ENCODE measurements around the gene NT5DC3.
A peak's percentile ranks its signal among the peaks of the same experiment; 100 is the strongest.

Gene NT5DC3

DNA sequence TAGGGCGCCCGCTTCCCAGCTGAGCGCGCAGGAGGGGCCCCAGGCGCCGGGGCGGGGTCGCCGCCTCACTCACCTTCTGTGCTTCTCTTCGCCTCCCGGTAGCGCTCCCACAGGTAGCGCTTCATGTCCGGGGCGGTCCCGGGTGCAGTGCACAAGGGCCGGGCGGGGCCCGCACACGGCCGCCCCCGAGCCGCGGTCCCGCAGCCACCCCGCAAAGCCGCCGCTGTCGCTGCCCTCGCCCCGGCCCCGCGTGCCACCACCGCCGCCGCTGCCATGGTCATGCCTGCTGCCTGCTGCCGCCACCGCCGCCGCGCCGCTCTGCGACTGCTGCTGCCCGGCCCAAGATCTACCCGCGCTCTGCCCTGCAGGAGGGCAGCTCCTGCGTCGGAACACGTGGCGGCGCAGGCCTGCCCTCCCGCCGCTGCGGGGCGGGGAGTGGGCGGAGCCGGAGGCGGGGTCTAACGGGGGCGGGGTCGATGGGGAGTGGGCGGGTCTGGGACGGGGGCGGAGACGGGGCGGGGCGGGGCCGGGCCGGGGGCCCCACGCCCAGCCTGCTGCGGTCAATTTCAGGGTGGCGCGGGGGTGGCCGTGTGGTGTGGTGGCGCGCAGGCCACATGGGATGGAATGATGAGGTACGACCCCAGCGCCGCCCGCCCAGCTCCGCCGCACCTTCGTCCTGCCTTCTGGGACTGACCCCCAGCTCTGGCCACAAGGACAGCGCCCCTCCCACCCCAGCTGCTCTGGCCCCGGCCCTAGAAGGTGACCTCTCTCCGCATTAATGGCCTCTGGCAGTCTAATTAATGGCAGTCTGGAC lies at the start of gene NT5DC3:
Gene NT5DC3, minus strand, starts transcription at position 359 of the 814 bp plus-strand sequence. Its CDS starts 78 bp downstream, at position 281.
- peak; percentile 78 for DNase-seq (ENCODE audit: low read depth)

GRCh38 chr12:103887738-103888137 lies 46.7 kb upstream of the NT5DC3 start:
- DNase-seq (ENCODE audit: low read depth), result no peak

GRCh38 chr12:103886195-103886797 lies 45.3 kb upstream of the NT5DC3 start:
- DNase-seq (ENCODE audit: low read depth), result no peak

DNA sequence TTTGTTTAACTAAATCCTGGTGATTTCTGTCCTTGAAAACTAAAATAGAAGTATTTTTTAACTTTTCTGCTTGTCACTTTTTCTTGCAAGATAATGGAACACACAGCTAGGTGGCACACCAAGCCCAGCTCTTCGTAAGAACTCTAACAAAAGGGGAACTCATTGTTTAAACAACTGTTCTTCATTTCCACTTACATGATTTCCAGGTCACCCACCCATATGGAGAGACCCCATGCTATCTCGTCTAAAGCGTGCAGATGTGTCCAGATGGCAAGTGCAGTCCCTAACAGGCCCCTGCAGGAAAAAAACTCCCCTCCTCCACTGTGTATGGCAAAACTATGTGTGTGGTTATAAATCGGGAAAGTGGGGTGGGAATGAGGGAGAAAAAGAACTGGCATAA lies 43.3 kb upstream of the NT5DC3 start:
- peak; percentile 10 for DNase-seq (ENCODE audit: low read depth)

DNA sequence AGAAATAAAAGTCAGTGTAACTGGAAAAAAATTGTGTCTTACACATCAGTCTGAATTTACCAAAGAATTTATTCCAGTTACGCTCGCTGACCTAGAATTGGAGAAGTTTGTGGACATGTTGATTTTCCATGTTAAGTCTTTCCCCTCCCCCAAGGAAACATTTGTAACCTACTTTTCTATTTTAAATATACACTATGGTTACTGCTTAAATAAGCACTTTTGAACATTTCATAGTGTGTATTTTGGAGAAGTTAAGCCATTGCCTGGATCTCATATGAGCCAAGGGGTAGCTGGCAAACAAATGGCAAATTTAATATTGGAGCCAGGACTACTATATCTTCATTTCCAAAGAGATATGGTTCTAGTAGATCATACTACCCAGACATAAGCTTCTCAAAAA lies 42.9 kb upstream of the NT5DC3 start:
- no peak for DNase-seq (ENCODE audit: low read depth)

DNA sequence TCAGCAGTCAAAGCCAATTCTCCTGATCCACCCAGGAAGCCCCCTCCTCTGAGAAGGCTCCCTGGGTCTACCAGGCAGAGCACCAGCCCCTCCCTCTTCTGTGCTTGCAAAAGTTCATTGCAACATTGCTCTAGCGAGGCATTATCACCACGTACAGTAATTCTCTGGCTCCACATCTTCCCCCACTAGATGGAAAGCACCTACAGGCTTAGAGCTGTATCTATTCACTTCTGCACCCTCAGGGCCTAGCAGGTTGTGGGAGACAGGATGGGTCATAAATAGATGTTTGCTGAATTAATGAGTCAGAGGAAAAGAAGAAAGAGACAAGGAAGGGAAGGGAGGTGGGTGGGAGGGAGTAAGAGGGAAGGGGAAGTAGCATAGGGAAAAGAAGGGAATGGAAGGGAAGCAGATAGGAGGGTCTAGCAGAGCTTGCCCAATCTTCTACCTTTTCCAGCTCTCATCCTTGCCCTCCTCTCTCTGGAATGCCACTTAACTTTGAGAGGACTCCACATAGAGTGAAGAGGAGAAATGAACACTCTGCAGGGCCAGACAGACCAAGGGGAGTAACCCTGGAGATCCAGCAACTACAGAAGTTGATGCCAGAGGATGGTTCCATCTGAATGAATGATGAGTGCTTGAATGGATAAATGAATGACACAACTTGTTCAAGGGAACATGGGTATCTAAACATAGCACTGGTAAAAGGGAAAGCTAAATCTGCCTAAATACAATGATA lies 42.0 kb upstream of the NT5DC3 start:
- DNase-seq (ENCODE audit: low read depth), result no peak

GRCh38 chr12:103881261-103881660 lies 40.2 kb upstream of the NT5DC3 start:
- no peak for DNase-seq (ENCODE audit: low read depth)

DNA sequence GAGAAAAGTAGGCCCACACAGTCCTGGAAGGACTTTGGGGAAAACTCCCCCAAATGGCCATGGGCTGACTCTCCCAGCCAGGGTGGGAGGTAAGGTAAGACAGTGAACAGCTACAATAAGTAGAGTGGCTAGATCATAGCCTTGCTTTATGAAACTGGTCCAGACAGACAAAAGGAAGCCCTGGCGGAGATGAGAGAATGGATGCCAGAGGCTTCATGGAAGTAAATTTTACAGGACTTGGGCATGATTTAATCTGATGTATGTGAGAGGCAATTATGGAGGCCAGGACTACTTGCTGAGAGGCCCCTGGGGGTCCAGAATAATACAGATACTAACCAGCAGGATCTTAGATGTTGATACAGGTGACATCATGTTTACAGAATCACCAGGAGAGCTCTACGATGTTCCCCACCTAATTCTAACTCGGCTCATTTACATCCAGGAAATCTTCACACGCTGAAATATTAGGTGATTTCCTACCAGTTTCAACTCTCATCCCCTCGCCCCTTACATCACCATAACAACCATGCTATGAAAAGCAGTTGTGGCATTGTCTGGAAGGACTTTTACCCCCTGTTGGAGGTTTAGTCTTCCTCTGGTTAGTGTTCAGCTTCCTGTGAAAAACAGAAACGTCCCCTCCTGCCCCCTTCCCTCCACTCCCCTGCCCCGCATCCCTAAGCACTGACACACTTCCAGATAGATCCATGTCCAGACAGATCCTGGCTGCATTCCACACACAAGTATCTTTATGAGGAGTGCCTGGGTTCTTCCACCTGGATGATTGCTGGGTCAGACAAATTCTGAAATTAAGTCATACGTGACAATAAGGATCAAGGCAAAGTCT lies 39.5 kb upstream of the NT5DC3 start:
- no peak for DNase-seq (ENCODE audit: low read depth)

GRCh38 chr12:103879878-103880277 lies 38.8 kb upstream of the NT5DC3 start:
- DNase-seq (ENCODE audit: low read depth), result no peak

DNA sequence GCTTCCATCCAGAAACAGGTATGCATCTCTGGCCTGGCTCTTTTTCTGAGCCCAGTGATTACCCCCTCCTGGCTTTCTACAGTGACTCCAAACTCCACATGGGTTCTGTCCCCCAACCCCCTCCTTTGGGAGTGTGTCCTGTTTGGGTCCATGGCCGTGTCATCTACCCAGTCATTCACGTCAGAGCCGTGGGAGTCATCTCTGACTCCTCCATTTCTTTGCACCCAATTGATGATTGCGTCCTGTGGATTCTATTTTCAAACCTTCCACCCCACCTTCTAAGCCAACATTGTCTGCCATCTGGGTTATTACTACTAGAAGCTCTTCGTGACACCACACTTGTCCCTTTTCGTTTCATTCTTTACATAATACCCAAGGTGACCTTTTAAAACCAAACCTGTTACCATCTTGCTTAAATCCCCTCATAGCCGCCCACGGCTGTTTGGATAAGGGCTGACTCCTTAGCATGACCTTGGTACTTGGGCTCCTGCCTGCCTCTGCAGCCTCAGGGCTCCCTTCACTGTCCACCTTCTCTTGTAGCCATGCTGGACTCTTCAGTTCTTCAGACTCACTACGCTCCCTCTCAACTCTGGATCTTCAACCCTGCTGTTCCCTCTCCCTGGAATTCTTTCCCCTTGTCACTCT lies 38.1 kb upstream of the NT5DC3 start:
- DNase-seq (ENCODE audit: low read depth), result no peak

GRCh38 chr12:103877934-103878510 lies 37.0 kb upstream of the NT5DC3 start:
- peak; percentile 11 for DNase-seq (ENCODE audit: low read depth)

DNA sequence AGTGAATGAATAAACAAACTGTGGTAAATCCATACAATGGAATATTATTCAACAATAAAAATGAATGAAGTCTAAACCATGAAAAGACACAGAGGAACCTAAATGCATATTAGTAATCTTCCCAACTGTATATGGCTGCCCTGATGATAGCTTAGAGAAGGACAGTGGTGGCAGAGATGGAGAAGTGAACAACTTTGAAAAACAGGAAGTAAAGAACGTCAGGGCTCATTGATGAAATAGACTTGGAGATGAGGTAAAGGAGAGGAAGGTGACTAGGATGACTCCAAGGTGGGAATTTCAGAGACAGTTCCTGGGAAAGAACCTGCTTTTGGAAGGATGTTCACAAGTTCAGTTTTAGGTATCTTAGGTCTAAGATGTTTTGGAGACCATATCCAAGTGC lies 36.3 kb upstream of the NT5DC3 start:
- DNase-seq (ENCODE audit: low read depth), result no peak

GRCh38 chr12:103875666-103876065 lies 34.6 kb upstream of the NT5DC3 start:
- no peak for DNase-seq (ENCODE audit: low read depth)

- no peak for DNase-seq (ENCODE audit: low read depth)
Observed at GRCh38 chr12:103868215-103868614, 27.2 kb upstream of the NT5DC3 start.

DNA sequence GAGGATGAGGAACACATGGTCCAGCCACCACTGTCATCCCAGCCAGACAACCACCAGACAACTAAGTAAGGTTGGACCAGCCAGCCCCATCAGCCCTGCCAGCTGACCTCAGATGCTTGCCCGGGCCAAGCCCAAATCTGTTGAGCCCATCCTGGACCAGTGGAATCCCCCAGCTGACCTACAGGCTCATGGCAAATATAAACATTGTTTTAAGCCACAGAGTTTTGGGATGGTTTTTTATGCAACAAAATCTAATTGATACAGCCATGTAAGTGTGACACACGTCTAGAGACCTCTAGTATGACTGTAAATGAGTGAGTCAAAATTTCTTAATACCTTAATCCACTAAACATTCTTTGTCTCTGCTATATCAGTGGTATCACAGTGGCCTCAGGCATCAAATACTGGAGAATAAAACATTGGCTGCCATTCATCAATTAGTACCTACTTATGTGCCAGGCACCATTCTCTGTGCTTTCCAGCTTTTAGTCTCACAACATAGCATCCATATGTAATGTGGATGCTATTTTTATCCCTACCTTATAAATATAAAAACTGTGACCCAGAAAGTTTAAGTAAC lies 24.2 kb upstream of the NT5DC3 start:
- no peak for DNase-seq (ENCODE audit: low read depth)

GRCh38 chr12:103864710-103865109 lies 23.7 kb upstream of the NT5DC3 start:
- no peak for DNase-seq (ENCODE audit: low read depth)

DNA sequence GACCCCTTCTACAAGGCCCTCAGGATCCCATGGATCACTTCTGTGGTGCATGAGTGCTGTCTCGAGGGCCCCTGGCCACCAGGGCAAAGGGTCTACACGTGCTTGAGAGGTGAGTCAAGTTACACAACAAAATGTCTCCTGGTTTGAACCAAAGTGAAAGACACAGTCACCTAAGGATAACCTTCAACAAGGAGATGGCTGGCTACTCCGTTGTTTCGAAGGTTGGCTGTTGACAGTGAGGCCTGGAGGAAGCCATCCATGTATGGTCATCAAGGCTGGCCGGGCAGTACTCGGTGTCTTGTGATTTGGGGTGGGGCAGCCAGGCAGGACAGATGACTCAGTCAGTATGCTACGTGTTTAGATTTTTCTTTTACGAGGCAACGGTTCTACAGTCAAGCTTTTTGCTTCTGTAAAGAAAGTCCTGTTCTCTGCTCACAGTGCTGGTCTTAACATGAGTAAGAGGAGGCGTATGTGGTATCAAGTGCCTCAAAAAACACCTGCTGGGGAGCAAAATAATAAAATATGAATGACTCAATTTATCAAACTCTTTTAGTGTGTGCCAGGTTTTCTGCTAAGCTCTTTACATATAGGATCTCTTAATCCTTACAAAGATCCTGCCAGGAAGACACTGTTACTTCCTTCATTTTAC lies 18.0 kb upstream of the NT5DC3 start:
- no peak for DNase-seq (ENCODE audit: low read depth)

- no peak for DNase-seq (ENCODE audit: low read depth)
Observed at GRCh38 chr12:103858335-103858734, 17.3 kb upstream of the NT5DC3 start.

- DNase-seq (ENCODE audit: low read depth), result no peak
Observed at GRCh38 chr12:103857164-103857563, 16.1 kb upstream of the NT5DC3 start.
